Right kidney (tissue), 1 donor: Measurements from ENCODE around the gene AGR3.

Source experiments
- DNase-seq: peaks from one replicate; pipeline ENCODE4 v3.0.0-alpha.2; 2016

The AGR3 gene

GRCh38 chr7:16836481-16836880 lies 45.3 kb downstream of the AGR3 start:
- no peak for DNase-seq

DNA sequence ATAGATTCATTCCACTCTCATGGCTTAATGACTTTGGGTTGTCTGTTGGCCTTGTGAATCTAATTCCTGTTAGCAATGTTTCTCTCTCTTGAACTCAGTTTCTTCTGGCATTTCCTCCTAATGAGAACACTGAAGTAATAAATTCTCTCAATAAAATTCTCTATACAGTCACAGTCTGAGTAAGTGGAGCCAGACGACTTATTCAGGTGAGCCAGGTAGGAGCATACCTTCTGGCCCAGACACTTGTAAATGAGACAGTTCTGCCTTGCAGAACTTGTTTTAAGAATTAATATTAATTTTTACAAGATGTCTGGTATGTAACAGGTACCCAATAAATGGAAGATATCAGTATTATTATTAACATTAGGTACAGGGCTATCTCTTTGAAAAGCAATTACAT lies 48.4 kb downstream of the AGR3 start:
- no peak for DNase-seq

- no peak for DNase-seq
Measured at GRCh38 chr7:16826060-16826459, 55.7 kb downstream of the AGR3 start.

DNA sequence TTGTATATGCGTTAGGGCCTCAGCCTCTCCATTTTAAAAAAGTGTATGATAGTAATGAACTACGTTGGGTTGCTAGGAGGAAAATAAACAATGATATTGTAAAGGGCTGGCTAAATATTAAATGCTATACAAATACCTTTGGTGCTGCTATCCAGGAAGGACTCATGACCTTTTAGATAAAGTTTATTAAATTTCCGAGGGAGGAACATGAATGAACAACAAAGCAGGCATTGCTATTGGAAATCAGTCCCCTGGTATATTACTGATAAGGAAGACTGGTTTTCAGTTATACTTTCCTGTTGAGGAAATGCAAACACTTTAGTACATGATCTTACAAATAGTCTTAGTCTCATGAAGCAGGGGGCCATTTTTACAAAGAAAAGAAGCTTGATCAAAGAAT lies 59.8 kb downstream of the AGR3 start:
- DNase-seq = no peak

DNA sequence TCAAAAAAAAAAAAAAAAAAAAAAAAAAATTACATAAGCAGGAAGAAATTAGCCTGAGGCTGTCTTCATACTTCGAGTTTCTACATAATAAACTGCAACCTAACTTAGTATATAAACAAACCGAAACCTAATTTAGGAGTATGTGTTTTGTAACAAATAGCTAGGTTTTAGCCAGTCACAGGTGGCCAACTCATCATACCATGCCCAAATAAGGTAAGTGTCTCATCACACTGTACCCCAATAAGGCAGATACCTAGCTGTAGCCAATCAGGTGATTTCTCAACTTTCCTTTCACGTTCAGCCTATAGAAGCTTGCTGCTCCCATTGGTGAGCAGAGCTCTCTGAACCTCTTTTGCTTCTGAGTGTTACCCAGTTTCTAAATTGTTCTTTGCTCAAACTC lies 63.1 kb downstream of the AGR3 start:
- no peak for DNase-seq

GRCh38 chr7:16817536-16817935 lies 64.2 kb downstream of the AGR3 start:
- no peak for DNase-seq

GRCh38 chr7:16816824-16817223 lies 65.0 kb downstream of the AGR3 start:
- DNase-seq = no peak

DNA sequence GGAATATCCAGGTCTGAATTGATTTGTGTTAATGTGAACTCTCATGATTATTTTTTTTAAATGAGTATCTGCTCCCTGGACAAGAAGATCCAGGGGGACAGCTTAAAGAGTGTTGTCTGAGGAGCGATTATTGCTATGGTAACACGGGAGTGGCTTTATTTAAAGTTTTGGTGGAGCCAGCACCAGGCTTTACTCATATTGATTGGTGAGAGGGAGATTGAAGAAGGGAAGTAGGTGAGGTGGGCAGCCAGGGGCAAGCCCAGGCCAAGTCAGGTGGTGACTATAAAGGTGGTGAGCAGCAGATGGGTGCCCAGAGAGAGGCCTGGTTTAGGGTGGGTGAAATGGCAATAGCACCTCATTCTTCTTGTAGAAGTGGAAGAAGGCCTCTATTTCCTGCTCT lies 66.8 kb downstream of the AGR3 start:
- DNase-seq = no peak

DNA sequence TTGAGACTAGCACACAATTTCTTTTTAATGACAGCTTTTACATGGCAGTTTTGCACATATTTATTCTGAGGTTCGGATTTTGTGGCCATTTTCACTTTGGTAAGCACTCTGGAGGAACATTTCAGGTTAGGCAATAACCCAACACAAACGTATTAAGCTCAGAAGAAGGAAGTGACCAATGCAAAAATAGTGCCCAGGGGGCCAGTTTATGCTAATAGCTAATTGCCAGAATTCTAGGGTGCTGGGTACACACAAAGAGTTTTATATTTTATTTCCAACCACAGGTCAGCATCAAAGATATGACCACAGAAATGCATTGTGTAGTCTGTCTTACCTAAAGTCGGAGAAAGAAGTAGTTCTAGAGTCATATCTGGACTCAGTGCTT lies 68.6 kb downstream of the AGR3 start:
- no peak for DNase-seq

DNA sequence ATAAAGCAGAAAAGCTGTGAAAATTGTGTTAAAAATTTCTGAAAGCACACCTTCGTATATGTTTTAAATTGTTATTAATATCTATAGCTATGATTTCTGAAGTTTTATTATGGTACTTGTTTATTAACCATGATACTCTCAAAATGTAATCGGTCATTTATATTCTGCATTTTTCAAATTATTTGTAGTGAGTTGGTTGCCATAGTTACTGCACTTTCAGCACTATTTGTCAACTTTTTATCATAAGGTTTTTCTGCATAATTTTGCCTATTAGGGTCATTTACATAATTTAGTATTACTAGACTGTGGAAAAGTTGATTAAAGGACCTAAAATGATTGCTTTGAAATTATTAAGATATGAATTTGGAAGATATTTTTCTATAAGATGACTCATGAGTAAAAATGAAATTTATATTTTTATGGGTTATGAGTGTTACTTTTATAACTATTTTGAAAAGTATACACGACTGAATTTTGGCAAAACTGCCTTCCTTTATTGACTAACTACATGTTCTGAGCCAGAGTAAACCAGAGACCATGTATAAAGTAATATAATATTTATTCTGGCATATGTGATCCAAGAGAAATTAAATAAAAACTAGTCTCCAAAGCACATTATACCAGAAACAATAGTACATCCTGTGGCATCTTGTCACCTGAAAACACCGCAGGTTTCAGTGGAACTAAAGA lies 69.1 kb downstream of the AGR3 start:
- DNase-seq = no peak

- DNase-seq = no peak
Measured at GRCh38 chr7:16811551-16811950, 70.2 kb downstream of the AGR3 start.

GRCh38 chr7:16810573-16810972 lies 71.2 kb downstream of the AGR3 start:
- DNase-seq = no peak

GRCh38 chr7:16810112-16810511 lies 71.7 kb downstream of the AGR3 start:
- DNase-seq = no peak
